ENCODE measurements around the gene TEX13B.

TEX13B gene

GRCh38 chrX:107982356-107982755, at the start of gene TEX13B:
Gene TEX13B (minus strand): TSS chrX:107982370. CDS start chrX:107982127, 243 bp downstream.
- no peak within 1 kb of the TSS for H3K4me3 Mint-ChIP-seq

GRCh38 chrX:108029928-108030711, 48.0 kb upstream of the TEX13B start:
- Mint-ChIP-seq H3K4me3 (peak overlapping the region in 1 of 2 donors; percentile 35), H3K27me3 (no peaks in the 10 kb centered on the region), H3K27ac (no peak overlapping the region), H3K9me3 (no peaks in the 10 kb centered on the region), H3K4me1 (peaks cover 38% of the 10 kb centered on the region)
- DNase-seq (no peak), ATAC-seq (peak; percentile 79)

More at GRCh38 chrX:107982356-107982755, at the start of gene TEX13B:
- DNase-seq, result no peak
- H3K27me3 Mint-ChIP-seq, result no peaks in the 10 kb centered on the region
- no peak within 1 kb of the TSS for H3K27ac Mint-ChIP-seq
- peaks cover 5% of the 10 kb centered on the region for H3K4me1 Mint-ChIP-seq
- ATAC-seq, result no peak
- no peaks in the 10 kb centered on the region for H3K9me3 Mint-ChIP-seq

GRCh38 chrX:108028854-108029253, 46.7 kb upstream of the TEX13B start:
- Mint-ChIP-seq H3K9me3 (no peaks in the 10 kb centered on the region), H3K27ac (peak overlapping the region in 1 of 2 donors; percentile 23), H3K27me3 (no peaks in the 10 kb centered on the region), H3K4me3 (no peak overlapping the region), H3K4me1 (peaks cover 47% of the 10 kb centered on the region)
- ATAC-seq, result no peak
- DNase-seq, result no peak

GRCh38 chrX:108025954-108026600, 43.9 kb upstream of the TEX13B start:
- Mint-ChIP-seq H3K9me3 (no peaks in the 10 kb centered on the region), H3K27ac (no peak overlapping the region), H3K4me1 (peaks cover 61% of the 10 kb centered on the region), H3K27me3 (no peaks in the 10 kb centered on the region), H3K4me3 (peak overlapping the region; percentile 27 to 49)
- peak; percentile 60 for ATAC-seq
- no peak for DNase-seq

GRCh38 chrX:108025376-108025775, 43.2 kb upstream of the TEX13B start:
- DNase-seq (no peak), ATAC-seq (no peak)
- Mint-ChIP-seq H3K27me3 (no peaks in the 10 kb centered on the region), H3K4me1 (peaks cover 58% of the 10 kb centered on the region), H3K27ac (no peak overlapping the region), H3K9me3 (no peaks in the 10 kb centered on the region), H3K4me3 (peak overlapping the region in 1 of 2 donors; percentile 27)

- peak overlapping the region; percentile 35 to 37 for H3K4me3 Mint-ChIP-seq
- ATAC-seq (peak; percentile 71), DNase-seq (peak in 1 of 2 donors; percentile 17)
- H3K9me3 Mint-ChIP-seq, result no peaks in the 10 kb centered on the region
- H3K4me1 Mint-ChIP-seq, result peaks cover 59% of the 10 kb centered on the region
- no peaks in the 10 kb centered on the region for H3K27me3 Mint-ChIP-seq
- no peak overlapping the region for H3K27ac Mint-ChIP-seq
Observed at GRCh38 chrX:108022491-108023089, 40.4 kb upstream of the TEX13B start.

GRCh38 chrX:108020631-108021030, 38.5 kb upstream of the TEX13B start:
- no peak overlapping the region for H3K27ac Mint-ChIP-seq
- ATAC-seq, result peak; percentile 47
- DNase-seq, result peak in 1 of 2 donors; percentile 4
- H3K9me3 Mint-ChIP-seq, result peaks cover 0 to 5% of the 10 kb centered on the region in 2 donors
- no peaks in the 10 kb centered on the region for H3K27me3 Mint-ChIP-seq
- peaks cover 59% of the 10 kb centered on the region for H3K4me1 Mint-ChIP-seq
- H3K4me3 Mint-ChIP-seq, result peak overlapping the region; percentile 50 to 84

- no peak overlapping the region for H3K27ac Mint-ChIP-seq
- H3K27me3 Mint-ChIP-seq, result no peaks in the 10 kb centered on the region
- ATAC-seq, result peak; percentile 12
- DNase-seq, result no peak
- peaks cover under 1 to 7% of the 10 kb centered on the region in 2 donors for H3K9me3 Mint-ChIP-seq
- peak overlapping the region; percentile 12 to 84 for H3K4me3 Mint-ChIP-seq
- peaks cover 52% of the 10 kb centered on the region for H3K4me1 Mint-ChIP-seq
Observed at GRCh38 chrX:108019382-108019875, 37.3 kb upstream of the TEX13B start.

- peaks cover 46% of the 10 kb centered on the region for H3K4me1 Mint-ChIP-seq
Observed at GRCh38 chrX:108018656-108019381, 36.6 kb upstream of the TEX13B start.

GRCh38 chrX:108001218-108001814, 19.1 kb upstream of the TEX13B start:
- Mint-ChIP-seq H3K9me3 (peaks cover 5 to 9% of the 10 kb centered on the region in 2 donors), H3K27ac (peak overlapping the region in 1 of 2 donors; percentile 54), H3K27me3 (no peaks in the 10 kb centered on the region), H3K4me3 (no peak overlapping the region), H3K4me1 (peaks cover 6% of the 10 kb centered on the region)
- ATAC-seq, result peak; percentile 86
- peak; percentile 7 to 21 for DNase-seq

More at GRCh38 chrX:108018656-108019381, 36.6 kb upstream of the TEX13B start:
- H3K27ac Mint-ChIP-seq, result peak overlapping the region in 1 of 2 donors; percentile 34
- peaks cover 7 to 13% of the 10 kb centered on the region in 2 donors for H3K9me3 Mint-ChIP-seq
- peak; percentile 92 for ATAC-seq
- peak; percentile 6 to 21 for DNase-seq
- no peaks in the 10 kb centered on the region for H3K27me3 Mint-ChIP-seq
- H3K4me3 Mint-ChIP-seq, result peak overlapping the region; percentile 12 to 84

- no peak for DNase-seq
- no peaks in the 10 kb centered on the region for H3K27me3 Mint-ChIP-seq
Observed at GRCh38 chrX:108000751-108001150, 18.6 kb upstream of the TEX13B start.

GRCh38 chrX:107996124-107996523, 14.0 kb upstream of the TEX13B start:
- H3K9me3 Mint-ChIP-seq, result peaks cover 5 to 9% of the 10 kb centered on the region in 2 donors
- H3K27me3 Mint-ChIP-seq, result no peaks in the 10 kb centered on the region
- no peak for ATAC-seq
- no peak overlapping the region for H3K4me3 Mint-ChIP-seq
- peaks cover 1% of the 10 kb centered on the region for H3K4me1 Mint-ChIP-seq
- no peak overlapping the region for H3K27ac Mint-ChIP-seq
- DNase-seq, result no peak

More at GRCh38 chrX:108000751-108001150, 18.6 kb upstream of the TEX13B start:
- H3K4me1 Mint-ChIP-seq, result peaks cover 6% of the 10 kb centered on the region
- ATAC-seq, result peak; percentile 31
- H3K27ac Mint-ChIP-seq, result no peak overlapping the region
- no peak overlapping the region for H3K4me3 Mint-ChIP-seq
- peaks cover 5 to 9% of the 10 kb centered on the region in 2 donors for H3K9me3 Mint-ChIP-seq

GRCh38 chrX:107985033-107985432, 2.9 kb upstream of the TEX13B start:
- no peak for DNase-seq
- Mint-ChIP-seq H3K9me3 (peaks cover 0 to 6% of the 10 kb centered on the region in 2 donors), H3K4me1 (peaks cover 3% of the 10 kb centered on the region), H3K27ac (no peak overlapping the region), H3K4me3 (no peak overlapping the region), H3K27me3 (no peaks in the 10 kb centered on the region)
- no peak for ATAC-seq

- Mint-ChIP-seq H3K27ac (no peak overlapping the region), H3K4me1 (peaks cover 5% of the 10 kb centered on the region), H3K4me3 (no peak overlapping the region), H3K9me3 (no peaks in the 10 kb centered on the region), H3K27me3 (no peaks in the 10 kb centered on the region)
- ATAC-seq, result peak; percentile 60
- no peak for DNase-seq
Observed at GRCh38 chrX:107979534-107979933, 2.6 kb downstream of the TEX13B start.

All from stimulated activated naive CD8-positive, alpha-beta T cell treated with anti-CD3 and anti-CD28 coated beads, Interleukin-15, amount 100 ng/mL, for 72 hours (primary cell).